ENCODE measurements around the gene DIPK2A.

DNA sequence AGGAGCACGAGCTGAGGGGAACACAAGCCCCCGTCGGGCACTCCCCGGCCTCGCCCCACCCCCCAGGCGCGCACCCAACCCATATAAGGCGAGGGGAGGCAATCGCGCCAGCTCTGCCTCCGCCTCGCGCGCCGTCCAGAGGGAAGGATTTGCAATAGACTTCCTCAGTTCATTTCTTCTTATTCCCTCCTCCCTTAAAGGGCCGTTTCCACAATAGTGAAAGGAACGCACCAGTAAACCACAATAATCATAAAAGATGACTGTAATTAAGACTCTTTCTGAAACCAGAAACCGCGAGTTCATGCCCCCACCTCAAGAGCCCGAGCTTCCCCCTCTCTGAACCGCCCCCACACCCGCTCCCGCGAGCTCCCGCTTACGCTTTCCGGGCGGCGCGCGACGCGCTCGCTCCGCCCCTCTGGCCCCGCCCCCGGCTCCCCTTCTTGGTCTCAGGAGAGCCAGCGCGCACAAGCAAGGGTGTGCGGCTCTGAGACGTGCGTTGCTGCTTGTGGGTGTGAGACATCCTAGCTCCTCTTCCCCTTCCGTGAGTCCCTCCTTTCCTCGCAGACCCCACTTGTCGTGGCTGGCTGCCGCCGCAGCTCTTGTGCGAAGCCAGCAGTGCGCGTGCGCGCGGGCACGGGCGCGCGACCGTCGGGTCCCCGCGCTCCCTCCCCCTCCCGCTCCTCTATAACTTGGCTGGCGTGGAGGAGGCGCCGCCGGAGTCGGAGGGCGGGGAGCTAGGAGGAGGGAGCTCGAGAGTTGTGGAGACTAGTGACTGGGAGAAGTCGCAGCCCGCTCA, at the start of gene DIPK2A:
- TF ChIP-seq, protein P1, sequence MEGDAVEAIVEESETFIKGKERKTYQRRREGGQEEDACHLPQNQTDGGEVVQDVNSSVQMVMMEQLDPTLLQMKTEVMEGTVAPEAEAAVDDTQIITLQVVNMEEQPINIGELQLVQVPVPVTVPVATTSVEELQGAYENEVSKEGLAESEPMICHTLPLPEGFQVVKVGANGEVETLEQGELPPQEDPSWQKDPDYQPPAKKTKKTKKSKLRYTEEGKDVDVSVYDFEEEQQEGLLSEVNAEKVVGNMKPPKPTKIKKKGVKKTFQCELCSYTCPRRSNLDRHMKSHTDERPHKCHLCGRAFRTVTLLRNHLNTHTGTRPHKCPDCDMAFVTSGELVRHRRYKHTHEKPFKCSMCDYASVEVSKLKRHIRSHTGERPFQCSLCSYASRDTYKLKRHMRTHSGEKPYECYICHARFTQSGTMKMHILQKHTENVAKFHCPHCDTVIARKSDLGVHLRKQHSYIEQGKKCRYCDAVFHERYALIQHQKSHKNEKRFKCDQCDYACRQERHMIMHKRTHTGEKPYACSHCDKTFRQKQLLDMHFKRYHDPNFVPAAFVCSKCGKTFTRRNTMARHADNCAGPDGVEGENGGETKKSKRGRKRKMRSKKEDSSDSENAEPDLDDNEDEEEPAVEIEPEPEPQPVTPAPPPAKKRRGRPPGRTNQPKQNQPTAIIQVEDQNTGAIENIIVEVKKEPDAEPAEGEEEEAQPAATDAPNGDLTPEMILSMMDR (IDR thresholded peaks at IDR 0.05; ENCODE audit: low read length) = no peak
- no peak for TF ChIP-seq EZH2 (IDR thresholded peaks at IDR 0.05; ENCODE audit: borderline replicate concordance, low read length)
